GM21360 (cell line): ENCODE measurements around the gene MSRB1.

Experiments used
- ATAC-seq: cut with Tn5 transposase; IDR thresholded peaks from one replicate; pipeline ENCODE4 v1.9.1; 2021; ENCODE audit warnings: mild to moderate bottlenecking, moderate library complexity; ENCODE audit not compliant: unreplicated experiment

MSRB1 gene

GRCh38 chr16:1942810-1943726 is at the start of gene MSRB1:
TSS of gene MSRB1 (minus strand) at chr16:1943199. CDS start at chr16:1943156, 43 bp downstream.
- peak; percentile 79 for ATAC-seq

GRCh38 chr16:1991948-1992703 is 49.1 kb upstream of the MSRB1 start:
- peak; percentile 42 for ATAC-seq

- no peak for ATAC-seq
Observed at GRCh38 chr16:1991588-1991947, 48.6 kb upstream of the MSRB1 start.

GRCh38 chr16:1991135-1991551 is 48.1 kb upstream of the MSRB1 start:
- no peak for ATAC-seq

GRCh38 chr16:1990351-1991134 is 47.5 kb upstream of the MSRB1 start:
- no peak for ATAC-seq

- no peak for ATAC-seq
Observed at GRCh38 chr16:1990101-1990350, 47.0 kb upstream of the MSRB1 start.

- ATAC-seq, result no peak
Observed at GRCh38 chr16:1989209-1990100, 46.5 kb upstream of the MSRB1 start, which contains the start of gene SYNGR3. TSS of gene SYNGR3 (plus strand) at chr16:1989970. CDS start at chr16:1990103, 133 bp downstream.

GRCh38 chr16:1987198-1987597 is 44.2 kb upstream of the MSRB1 start:
- ATAC-seq, result no peak

GRCh38 chr16:1985466-1986150 is 42.6 kb upstream of the MSRB1 start:
- no peak for ATAC-seq

GRCh38 chr16:1984347-1985225 is 41.6 kb upstream of the MSRB1 start:
- peak; percentile 5 for ATAC-seq

- peak; percentile 67 for ATAC-seq
Observed at GRCh38 chr16:1983544-1984346, 40.7 kb upstream of the MSRB1 start, which contains the start of gene GFER. TSS of gene GFER (plus strand) at chr16:1984193. CDS start at chr16:1984219, 26 bp downstream.

- ATAC-seq, result no peak
Observed at GRCh38 chr16:1982991-1983543, 40.1 kb upstream of the MSRB1 start.

- ATAC-seq, result no peak
Observed at GRCh38 chr16:1982013-1982433, 39.0 kb upstream of the MSRB1 start.

GRCh38 chr16:1981398-1981836 is 38.4 kb upstream of the MSRB1 start, which contains the start of gene NOXO1:
TSS of gene NOXO1 (minus strand) at chr16:1981469. CDS start at chr16:1981179, 290 bp downstream.
- no peak for ATAC-seq

- no peak for ATAC-seq
Observed at GRCh38 chr16:1980770-1981087, 37.7 kb upstream of the MSRB1 start.

GRCh38 chr16:1980030-1980769 is 37.2 kb upstream of the MSRB1 start:
- ATAC-seq, result no peak
